Glomerular endothelial cell (primary cell): ENCODE data around the gene TMEM169. TPM values are rescaled to one million over a fixed set of nuclear protein-coding genes. Genes with fewer than 3 reads are reported as not detected.

Experiments used
- total RNA-seq: library from RNA; depleted of rRNA; stranded (reverse); fragments of >200 nt; gene quantifications from 2 replicates; pipeline ENCODE4 v1.2.3, GENCODE V29; 2015

Gene TMEM169
- total RNA-seq, 1 donor from 2014 or later = 0.29 TPM

Other genes starting within 250 kb of the TMEM169 start
- gene MREG, start 68.4 kb upstream of the TMEM169 start, total RNA-seq = 7.7 and 10.3 TPM in 2 replicates
- gene PECR, start 110 bp upstream of the TMEM169 start, total RNA-seq = 6.2 and 6.5 TPM in 2 replicates
- gene XRCC5, start 27.4 kb downstream of the TMEM169 start, total RNA-seq = 190 and 214 TPM in 2 replicates